Mucosa of stomach (tissue), 1 donor: Measurements from ENCODE around the gene TBL1XR1.
"Not testable (repeated sequence)": the region's sequence is repeated elsewhere in the genome, so short reads cannot be mapped to it uniquely, and the experiment has no call there.

ENCODE experiments used
- H3K27me3 ChIP-seq: one replicate; pipeline ENCODE4 v1.7.0; 2013; ENCODE audit warnings: mild to moderate bottlenecking, low read length; ENCODE audit not compliant: control insufficient read depth, insufficient read depth
- H3K36me3 ChIP-seq: one replicate; pipeline ENCODE4 v1.7.0; 2013; ENCODE audit warnings: low read length; ENCODE audit not compliant: control insufficient read depth, insufficient read depth
- H3K4me1 ChIP-seq: one replicate; pipeline ENCODE4 v1.7.0; 2013; ENCODE audit warnings: mild to moderate bottlenecking, low read length; ENCODE audit not compliant: control insufficient read depth, insufficient read depth
- H3K4me3 ChIP-seq: one replicate; pipeline ENCODE4 v1.7.0; 2013; ENCODE audit warnings: low read length
- H3K9ac ChIP-seq: one replicate; pipeline ENCODE4 v1.7.0; 2013; ENCODE audit warnings: mild to moderate bottlenecking, low read length, moderate library complexity
- H3K9me3 ChIP-seq: one replicate; pipeline ENCODE4 v1.7.0; 2013; ENCODE audit warnings: mild to moderate bottlenecking, low read length, moderate library complexity; ENCODE audit not compliant: control insufficient read depth
- donor health status: Pancreatic carcinoma.

Gene TBL1XR1

DNA sequence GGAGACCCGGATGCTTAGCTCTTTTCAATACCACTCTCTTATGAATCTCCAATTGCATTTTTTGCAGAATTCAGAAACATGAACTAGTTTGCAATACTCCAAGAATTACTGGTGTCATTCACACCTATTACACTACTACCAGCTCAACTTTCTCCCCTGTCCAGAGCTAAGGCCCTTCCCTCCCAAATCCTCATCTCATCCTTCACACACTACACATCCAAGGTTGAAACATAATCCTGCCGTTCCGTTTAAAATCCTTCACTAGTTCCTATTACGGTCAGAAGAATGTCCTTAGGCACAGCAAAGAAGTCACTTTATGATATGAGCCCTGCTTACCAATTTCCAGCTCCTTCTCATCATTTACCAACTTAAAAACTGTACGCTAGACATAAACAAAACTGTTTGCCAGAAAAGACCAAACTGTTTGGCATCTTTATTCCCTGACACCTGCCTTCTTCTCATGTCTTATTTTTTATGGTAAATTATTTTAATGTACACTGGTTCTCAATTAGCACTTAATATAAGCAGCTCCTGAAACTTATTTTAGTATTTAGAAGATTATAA is 22.6 kb downstream of the TBL1XR1 start:
- Histone ChIP-seq H3K4me1 (peaks cover 26% of the 10 kb centered on the region), H3K4me3 (no peak overlapping the region), H3K9ac (no peak overlapping the region), H3K9me3 (no peaks in the 10 kb centered on the region), H3K36me3 (no peaks in the 10 kb centered on the region), H3K27me3 (no peaks in the 10 kb centered on the region)

DNA sequence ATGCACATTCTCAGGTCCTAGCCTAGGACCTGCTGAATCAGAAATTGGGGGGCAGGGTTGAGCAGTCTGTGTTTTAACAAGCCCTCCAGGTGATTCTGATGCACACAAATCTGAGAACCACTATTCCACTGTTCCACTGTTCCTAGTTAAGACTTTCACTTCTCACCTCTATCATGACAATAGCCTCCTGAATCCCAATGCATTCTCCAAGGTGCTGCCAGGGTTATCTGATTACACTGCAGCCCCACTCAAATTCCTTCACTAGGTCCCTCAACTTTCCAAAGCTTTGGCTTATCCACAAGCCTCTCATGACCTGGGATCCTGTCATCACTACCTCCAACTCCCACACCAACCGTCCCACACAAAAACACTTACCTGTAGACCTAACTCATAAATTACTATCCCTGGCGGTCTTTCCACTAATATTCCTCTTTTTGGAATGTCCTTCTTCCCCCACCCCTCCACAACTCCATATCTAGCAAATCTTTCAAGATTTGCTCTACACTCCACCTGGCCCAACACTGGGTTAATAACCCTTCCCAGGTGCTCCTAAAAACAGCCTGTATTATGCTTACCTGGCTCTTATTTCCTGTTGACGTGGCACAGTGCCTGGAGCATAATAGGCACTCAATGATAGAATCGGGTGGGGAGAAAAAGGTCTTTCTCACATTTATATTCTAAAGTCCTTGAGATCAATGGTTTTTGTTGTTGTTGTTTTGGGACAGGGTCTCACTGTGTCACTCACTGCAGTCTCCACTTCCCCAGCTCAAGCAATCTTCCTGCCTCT is 27.2 kb downstream of the TBL1XR1 start:
- Histone ChIP-seq H3K4me3 (no peak overlapping the region), H3K36me3 (no peaks in the 10 kb centered on the region), H3K9me3 (no peaks in the 10 kb centered on the region), H3K27me3 (no peaks in the 10 kb centered on the region), H3K4me1 (peaks cover 8% of the 10 kb centered on the region), H3K9ac (no peak overlapping the region)

DNA sequence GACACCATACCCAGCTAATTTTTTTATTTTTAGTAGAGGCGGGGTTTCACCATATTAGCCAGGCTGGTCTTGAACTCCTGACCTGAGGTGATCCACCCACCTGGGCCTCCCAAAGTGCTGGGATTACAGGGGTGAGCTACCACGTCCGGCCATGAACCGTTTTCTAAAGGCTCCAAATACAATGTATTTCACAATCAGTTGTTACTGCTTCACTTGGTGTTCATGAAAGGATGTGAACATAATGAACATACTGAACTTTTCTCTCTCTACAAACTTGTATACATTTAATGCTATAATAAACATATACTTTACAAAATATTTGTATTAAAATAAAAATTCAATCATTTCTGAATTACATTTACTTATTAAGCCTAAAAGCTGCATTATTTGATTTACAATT is 28.9 kb downstream of the TBL1XR1 start:
- H3K27me3 ChIP-seq = no peaks in the 10 kb centered on the region
- H3K9me3 ChIP-seq = no peaks in the 10 kb centered on the region
- H3K4me1 ChIP-seq = peaks cover 8% of the 10 kb centered on the region
- no peak overlapping the region for H3K9ac ChIP-seq
- H3K36me3 ChIP-seq = no peaks in the 10 kb centered on the region
- no peak overlapping the region for H3K4me3 ChIP-seq

DNA sequence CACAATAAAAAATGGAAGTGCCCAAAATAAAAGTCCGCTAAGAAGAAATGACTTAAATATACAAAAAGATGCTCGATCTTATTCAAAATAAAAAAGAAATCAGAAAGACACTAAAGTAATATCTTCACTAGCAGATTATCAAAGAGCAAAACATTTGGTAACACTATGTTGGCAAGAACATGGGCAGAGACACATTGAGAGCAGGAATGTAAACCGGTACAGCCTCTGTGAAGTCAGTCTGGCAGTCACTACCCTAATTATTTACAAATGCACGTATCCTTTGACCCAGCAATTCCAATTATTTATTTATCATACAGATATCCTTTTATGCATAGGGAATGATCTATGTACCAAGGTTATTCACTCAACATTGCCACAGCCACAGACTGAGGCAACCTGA is 34.5 kb downstream of the TBL1XR1 start:
- H3K9me3 ChIP-seq = no peaks in the 10 kb centered on the region
- no peak overlapping the region for H3K4me3 ChIP-seq
- no peak overlapping the region for H3K9ac ChIP-seq
- H3K27me3 ChIP-seq = no peaks in the 10 kb centered on the region
- peaks cover 11% of the 10 kb centered on the region for H3K4me1 ChIP-seq
- no peaks in the 10 kb centered on the region for H3K36me3 ChIP-seq

DNA sequence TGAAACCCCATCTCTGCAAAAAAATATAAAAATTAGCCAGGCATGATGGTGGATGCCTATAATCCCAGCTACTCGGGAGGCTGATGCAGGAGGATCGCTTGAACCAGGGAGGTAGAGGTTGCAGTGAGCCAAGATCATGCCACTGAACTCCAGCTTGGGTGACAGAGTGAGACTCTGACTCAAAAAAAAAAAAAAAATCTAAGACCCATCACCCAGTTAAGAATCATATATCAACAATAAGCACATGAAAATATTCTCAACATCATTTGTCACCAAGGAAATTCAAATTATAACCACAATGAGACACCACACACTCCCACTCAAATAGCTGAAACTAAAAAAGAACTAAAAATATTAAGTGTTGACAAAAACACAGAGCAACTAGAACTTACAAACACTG is 35.7 kb downstream of the TBL1XR1 start:
- H3K9ac ChIP-seq, H3K4me3 ChIP-seq, H3K9me3 ChIP-seq, H3K36me3 ChIP-seq, H3K27me3 ChIP-seq: not testable (repeated sequence)
- H3K4me1 ChIP-seq = peaks cover 11% of the 10 kb centered on the region

DNA sequence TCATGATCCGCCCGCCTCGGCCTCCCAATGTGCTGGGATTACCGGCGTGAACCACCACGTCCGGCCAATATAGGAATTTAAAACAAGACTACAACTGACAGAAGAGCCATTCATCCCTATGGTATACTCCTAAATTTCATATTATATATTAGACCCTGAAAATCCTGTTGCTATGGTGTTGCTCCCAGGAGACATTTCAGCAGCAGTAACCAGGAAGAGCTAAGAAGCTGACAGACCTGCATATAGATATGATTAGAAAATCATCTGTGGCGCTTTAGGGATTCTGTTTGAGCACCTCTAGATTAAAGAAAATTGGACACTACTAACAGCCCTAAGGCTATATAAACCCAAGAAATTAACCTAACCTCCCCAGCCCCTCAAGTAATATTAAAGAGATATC is 38.8 kb downstream of the TBL1XR1 start:
- no peaks in the 10 kb centered on the region for H3K27me3 ChIP-seq
- no peak overlapping the region for H3K4me3 ChIP-seq

DNA sequence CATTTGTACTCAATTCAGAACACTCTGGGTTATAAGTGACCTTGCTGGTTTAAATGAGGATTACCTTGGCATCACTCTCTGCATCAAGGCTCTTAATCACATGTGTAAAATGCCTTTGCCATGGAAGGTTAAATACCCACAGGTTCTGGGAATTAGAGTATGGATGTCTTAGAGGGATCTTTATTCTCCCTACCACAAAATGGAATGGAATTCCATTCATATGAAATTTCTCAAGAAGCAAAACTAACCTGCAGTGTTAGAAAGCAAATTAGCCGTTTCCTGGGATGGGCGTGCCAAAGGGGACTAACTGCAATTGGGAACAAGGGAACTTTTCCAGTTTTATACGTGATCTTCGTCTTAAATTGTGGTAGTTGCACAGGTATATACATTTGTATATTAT is 39.8 kb downstream of the TBL1XR1 start:
- Histone ChIP-seq H3K9ac (no peak overlapping the region), H3K36me3 (no peaks in the 10 kb centered on the region), H3K9me3 (no peaks in the 10 kb centered on the region), H3K27me3 (no peaks in the 10 kb centered on the region), H3K4me1 (peaks cover 17% of the 10 kb centered on the region), H3K4me3 (no peak overlapping the region)

More for the DNA sequence above, 38.8 kb downstream of the TBL1XR1 start:
- no peak overlapping the region for H3K9ac ChIP-seq
- no peaks in the 10 kb centered on the region for H3K9me3 ChIP-seq
- no peaks in the 10 kb centered on the region for H3K36me3 ChIP-seq
- peaks cover 21% of the 10 kb centered on the region for H3K4me1 ChIP-seq

DNA sequence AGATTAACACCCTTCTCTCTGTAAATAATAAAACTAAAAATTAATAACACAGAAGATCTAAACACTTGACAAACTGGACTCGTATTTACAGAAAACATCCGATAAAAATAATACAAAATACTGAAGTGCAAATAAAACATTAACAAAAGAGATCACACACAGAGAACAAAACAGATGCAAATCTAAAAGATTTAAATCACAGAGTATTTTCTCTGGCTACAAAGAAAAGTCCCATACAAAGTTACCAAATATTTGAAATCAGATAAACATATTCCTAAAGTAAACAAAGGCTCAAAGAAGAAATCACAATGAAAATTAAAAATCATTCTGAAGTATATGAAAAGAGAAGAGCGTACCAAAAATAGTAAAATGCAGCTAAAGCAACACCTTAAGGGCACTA is 42.5 kb downstream of the TBL1XR1 start:
- H3K9ac ChIP-seq = no peak overlapping the region
- H3K36me3 ChIP-seq = no peaks in the 10 kb centered on the region
- peaks cover 25% of the 10 kb centered on the region for H3K4me1 ChIP-seq
- no peaks in the 10 kb centered on the region for H3K27me3 ChIP-seq
- no peak overlapping the region for H3K4me3 ChIP-seq
- no peaks in the 10 kb centered on the region for H3K9me3 ChIP-seq

DNA sequence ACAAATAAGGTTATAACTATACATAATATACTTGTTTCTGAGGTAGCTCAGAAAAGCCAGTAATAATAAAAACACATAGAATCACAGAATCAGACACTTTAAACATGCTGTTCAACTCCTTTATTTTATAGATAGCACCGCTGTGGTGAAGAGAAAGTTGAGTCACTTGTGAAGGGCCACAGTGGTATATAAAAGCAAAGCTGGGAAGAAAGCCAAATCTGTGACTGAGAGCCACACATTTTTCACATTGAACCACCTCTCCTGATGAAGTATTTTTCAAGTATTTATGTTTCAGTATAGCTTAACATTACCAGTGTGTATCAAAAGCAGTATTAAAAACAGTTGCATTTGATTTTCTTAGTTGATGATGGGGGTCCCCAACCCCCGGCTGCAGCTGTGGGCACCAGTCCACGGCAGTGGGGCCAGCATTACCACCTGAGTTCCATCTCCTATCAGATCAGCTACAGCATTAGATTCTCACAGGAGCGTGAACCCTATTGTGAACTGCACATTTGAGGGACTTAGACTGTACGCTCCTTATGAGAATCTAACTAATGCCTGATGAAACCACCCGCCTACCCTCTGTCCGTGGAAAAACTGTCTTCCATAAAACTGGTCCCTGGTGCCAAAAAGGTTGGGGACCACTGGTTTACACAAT is 46.2 kb downstream of the TBL1XR1 start:
- H3K4me1 ChIP-seq = peaks cover 27% of the 10 kb centered on the region
- no peaks in the 10 kb centered on the region for H3K9me3 ChIP-seq
- H3K36me3 ChIP-seq = no peaks in the 10 kb centered on the region
- no peak overlapping the region for H3K4me3 ChIP-seq
- H3K27me3 ChIP-seq = no peaks in the 10 kb centered on the region
- peak overlapping the region; percentile 10 for H3K9ac ChIP-seq

DNA sequence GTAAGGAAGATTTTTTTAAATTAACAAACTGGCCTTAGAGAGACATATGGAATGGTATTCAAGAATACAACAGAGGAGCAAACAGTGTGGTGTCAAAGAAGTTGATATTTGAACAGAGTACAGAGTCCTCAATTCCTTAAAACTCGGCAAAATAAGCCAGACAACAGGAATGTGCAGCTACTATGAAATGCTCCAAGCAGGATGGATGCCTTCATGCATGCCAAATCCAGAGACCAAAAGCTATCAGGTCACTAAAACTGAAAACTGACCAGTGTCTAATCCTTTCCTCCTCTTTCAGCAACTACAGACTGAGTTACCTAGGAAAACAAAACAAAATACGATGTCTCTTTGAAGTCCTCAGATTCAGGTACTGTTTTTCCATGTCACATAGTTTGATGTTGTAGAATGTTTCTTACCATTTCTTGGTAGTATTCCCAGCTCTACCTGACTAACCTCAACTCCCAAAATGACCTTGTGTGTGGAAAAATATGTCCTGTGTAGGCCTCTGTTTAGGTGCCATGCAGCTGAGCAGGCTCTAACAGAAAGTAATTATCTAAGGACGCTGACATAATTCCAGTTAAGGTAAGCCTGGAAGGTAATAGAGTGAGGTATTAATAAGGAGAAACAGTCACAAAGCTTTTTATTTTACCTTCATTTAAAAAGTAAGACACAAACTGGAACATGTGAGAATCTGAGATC is 46.9 kb downstream of the TBL1XR1 start:
- Histone ChIP-seq H3K4me1 (peaks cover 34% of the 10 kb centered on the region), H3K9ac (peak overlapping the region; percentile 10), H3K27me3 (no peaks in the 10 kb centered on the region), H3K36me3 (no peaks in the 10 kb centered on the region), H3K9me3 (no peaks in the 10 kb centered on the region), H3K4me3 (no peak overlapping the region)

DNA sequence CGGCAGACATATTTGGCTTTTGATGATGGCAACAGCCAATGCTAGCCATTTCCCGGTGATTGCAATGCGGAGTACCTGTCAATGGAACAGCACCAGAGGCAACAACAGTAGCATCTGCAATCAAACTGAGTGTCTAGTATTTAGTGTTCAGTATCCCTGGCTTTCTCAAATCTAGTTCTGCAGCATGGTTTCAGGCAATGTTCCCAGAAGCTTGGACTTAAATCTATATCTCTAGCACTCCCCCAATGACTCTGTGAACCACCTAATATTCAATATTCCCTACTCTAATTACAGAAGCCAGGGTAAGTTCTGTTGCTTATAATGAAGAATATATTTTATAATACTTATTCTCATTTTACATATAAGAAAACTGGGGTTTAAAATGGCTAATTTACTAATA is 48.2 kb downstream of the TBL1XR1 start:
- no peaks in the 10 kb centered on the region for H3K36me3 ChIP-seq
- no peaks in the 10 kb centered on the region for H3K27me3 ChIP-seq
- H3K9ac ChIP-seq = no peak overlapping the region
- no peaks in the 10 kb centered on the region for H3K9me3 ChIP-seq
- H3K4me3 ChIP-seq = no peak overlapping the region
- H3K4me1 ChIP-seq = peaks cover 24% of the 10 kb centered on the region

DNA sequence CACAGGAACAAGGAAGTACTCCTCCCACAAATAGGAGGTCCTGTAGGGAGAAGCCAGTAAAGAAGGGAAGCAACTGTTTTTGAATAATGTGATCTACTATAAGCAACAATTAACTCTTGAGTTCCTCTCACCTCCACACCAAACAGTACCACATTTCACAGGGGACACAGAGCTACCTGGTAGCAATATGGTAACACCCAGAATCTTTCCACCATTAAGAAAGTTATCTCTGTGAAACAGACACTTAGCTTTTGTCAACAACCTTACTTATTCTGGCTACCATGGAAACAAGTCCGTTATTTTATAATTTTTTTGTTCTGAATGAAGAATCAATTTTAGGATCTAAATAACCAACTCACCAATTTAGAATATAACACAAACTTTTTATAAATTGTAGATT is 49.5 kb downstream of the TBL1XR1 start:
- no peaks in the 10 kb centered on the region for H3K9me3 ChIP-seq
- no peaks in the 10 kb centered on the region for H3K36me3 ChIP-seq
- H3K4me1 ChIP-seq = peaks cover 24% of the 10 kb centered on the region
- no peak overlapping the region for H3K4me3 ChIP-seq
- H3K27me3 ChIP-seq = no peaks in the 10 kb centered on the region
- H3K9ac ChIP-seq = no peak overlapping the region
